Stimulated activated CD8-positive, alpha-beta memory T cell treated with anti-CD3 and anti-CD28 coated beads, Interleukin-15, amount 100 ng/mL, for 1 hour (primary cell): Measurements from ENCODE around the gene IQGAP1.

Experiments used
- DNase-seq: peaks from one replicate; pipeline ENCODE4 v3.0.0-alpha.2; 2020; ENCODE audit warnings: low read depth

Gene IQGAP1

DNA sequence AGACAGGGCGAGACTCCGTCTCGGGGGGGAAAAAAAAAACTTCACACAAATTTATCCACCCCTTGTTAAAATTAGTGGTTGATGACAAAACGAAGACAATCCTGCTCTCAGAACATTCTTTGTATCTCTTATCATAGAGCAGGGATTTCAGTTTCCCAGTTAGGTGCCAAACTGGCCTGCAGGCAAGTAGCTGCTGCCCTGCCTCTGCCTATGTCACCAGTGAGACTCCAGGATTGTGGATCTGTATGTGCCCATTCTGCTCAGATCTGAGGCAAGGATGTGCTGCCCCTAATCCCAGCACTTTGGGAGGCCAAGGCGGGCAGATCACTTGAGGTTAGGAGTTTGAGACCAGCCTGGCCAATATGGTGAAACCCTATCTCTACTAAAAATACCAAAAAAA is 54.4 kb downstream of the IQGAP1 start:
- no peak for DNase-seq

DNA sequence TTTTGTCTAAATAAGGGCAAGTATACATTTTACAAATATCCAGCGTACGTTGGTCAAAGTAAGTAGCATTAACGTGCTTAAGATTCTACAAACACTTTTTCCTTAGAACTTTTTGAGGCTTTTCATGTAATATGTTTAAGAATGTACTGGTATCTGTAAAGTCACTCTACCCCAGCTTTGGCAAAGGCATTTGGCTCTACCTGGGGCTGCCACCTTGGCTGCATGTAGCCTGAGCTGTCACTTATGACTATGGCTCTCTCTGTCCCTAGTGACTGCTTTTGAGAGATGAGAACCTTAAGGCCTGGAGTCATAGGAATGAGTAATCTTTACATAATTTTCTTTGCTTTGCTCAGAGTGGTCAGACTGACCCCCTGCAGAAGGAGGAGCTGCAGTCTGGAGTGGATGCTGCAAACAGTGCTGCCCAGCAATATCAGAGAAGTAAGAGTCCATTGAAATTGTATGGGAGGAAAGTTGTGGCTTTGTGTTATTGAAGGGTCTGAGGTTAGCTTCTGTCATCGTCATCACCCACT is 61.2 kb downstream of the IQGAP1 start:
- no peak for DNase-seq

DNA sequence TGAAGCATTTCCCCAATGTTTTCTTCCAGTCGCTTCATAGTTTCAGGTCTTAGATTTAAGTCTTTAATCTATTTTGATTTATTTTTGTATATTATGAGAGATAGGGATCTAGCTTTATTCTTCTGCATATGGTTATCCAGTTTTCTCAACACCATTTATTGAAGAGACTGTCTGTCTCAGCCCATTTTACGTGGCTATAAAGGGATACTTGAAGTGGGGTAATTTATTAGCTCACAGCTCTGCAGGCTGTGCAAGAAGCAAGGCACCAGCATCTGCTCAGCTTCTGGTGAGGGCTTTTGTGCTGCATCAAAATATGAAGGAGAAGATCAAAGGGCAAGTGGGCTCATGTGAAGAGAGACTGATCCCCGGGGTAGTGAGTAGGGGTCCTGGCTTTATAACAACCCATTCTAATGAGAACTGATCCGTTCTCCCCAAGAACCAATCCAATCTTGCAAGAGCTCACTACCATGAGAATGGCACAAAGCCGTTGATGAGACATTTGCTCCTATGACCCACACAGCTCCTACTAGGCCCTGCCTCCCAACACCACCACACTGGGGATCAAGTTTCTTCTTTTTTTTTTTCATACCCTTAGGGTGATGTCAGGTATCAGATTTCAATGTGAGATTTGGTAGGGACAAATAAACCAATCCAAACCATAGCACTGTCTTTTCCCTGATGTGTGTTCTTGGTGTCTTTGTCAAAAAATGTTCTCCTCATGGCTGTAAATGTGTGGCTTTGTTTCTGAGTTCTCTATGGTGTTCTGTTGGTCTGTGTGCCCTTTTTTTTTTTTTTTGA is 63.2 kb downstream of the IQGAP1 start:
- DNase-seq, result no peak

DNA sequence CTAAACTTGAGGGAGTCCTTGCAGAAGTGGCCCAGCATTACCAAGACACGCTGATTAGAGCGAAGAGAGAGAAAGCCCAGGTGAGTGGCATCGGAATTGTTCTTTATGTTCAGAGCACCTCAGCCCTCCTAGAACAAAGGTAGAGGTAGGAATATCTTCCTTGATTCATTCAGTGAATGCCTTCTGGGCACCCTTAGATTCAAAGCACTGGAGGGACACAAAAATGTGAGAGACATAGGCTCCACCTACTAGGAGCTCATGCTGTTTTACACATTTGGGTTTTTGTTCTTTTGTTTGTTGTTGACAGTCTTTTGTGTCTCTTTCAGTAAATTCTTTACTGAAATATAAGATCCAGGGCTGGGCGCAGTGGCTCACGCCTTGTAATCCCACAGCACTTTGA is 68.2 kb downstream of the IQGAP1 start:
- DNase-seq, result no peak

DNA sequence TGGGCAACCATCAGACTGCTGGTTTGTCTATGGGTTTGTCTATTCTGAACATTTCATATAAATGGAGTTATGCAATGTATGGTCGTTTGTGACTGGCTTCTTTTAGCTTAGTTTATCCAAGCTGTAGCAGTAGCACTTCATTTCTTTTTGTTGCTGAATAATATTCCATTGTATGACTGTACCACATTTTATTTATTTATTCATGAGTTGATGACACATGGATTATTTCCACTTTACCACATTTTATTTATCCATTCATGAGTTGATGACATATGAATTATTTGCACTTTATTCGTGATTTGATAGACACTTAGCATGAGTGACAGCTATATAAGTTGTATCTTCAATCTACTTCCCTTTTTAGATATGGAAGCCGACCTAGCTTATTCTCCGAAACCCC is 70.0 kb downstream of the IQGAP1 start:
- DNase-seq, result no peak

DNA sequence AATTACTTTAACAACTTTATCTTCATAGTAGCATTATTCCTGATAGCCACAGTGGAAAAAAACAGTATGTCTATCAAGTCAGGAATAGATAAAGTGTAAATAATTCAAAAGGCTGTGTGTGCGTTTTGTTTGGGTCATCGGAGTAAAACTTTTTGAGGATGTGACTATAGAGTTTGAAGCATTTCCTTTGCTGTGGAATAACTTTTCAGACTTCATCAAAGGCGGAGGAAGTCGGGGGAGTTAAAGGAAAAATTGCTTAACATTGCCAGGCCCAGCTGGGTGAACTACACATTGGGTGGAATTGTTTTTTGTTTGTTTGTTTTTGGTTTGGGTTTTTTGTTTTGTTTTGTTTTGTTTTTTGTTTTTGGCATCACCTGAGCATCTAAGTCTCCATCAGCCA is 71.3 kb downstream of the IQGAP1 start:
- DNase-seq, result no peak

DNA sequence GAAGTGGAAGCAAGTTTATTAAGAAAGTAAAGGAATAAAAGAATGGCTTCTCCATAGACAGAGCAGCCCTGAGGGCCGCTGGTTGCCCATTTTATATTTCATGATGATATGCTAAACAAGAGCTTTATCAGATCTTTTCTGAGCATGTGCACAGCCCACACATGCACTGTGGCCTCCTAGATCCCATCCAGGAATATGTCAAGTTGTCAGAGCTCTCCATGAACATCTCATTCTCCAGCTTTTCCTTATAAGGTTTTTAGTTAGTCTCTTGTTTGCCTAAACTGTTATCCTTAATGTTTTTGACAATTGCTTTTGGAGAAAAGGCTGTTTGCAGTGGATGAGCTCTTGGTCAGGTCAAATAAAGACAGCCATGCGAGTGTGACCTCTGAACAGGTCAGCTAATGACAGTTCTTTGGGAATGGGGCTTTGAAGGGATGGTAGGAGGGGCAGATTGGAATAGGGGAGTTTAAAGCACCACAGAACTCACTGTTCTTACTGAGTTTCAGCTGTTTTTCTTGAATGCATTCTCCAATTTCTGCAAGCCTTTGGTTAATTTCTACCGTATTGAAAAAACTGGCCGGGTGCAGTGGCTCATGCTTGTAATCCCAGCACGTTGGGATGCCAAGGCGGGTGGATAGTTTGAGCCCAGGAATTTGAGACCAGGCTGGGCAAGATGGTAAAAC is 72.2 kb downstream of the IQGAP1 start:
- no peak for DNase-seq

DNA sequence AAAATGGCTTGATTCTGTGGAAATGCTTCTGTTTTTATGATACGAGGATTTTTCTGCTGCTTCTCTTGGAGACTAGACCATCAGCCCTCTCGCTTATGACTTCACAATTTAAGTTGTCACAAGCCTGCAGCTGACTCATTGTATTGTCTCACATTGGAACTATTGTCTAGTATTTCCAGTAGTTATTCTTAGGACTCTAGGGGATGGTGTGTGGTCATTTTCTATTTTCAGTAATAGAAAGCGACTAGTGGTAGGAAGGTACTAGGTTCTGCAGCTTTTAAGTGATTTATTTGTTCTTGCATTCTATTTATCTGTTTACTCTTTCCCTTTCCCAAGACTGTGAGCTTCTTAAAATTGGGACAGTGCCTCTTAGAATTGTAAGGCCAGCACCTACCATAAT is 75.3 kb downstream of the IQGAP1 start:
- no peak for DNase-seq

DNA sequence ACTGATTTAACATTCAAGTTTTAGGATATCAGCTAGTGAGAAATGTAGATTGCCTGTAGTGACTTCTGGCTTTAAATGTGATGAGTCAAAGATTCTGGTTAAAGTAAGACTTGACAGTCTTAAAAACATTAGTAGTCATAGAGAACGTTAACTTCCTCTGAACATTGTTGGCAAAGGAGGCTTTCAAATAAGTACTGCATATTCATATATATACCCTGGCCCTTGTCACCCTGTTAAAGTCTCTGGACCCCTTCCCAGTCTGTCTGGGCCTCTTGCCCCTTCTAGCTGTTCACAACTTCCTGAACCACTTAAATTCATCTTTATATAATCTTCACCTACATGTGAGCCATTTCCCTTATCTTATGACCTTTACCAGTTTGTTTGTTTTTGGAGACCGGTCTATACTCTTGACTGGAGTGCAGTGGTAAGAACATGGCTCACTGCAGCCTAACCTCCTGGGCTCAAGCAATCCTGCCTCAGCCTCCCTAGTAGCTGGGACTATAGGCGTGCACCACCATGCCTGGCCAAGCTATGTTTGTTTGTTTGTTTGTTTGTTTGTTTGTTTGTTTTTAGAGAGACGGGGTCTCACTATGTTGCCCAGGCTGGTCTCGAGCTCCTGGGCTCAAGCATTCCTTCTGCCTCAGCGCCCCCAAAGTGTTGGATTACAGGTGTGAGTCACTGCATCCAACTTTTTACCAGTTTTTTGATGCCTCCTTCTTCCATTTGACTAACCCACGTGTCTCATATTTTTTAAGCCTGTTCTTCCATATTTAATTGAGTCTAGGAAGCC is 77.3 kb downstream of the IQGAP1 start:
- no peak for DNase-seq

DNA sequence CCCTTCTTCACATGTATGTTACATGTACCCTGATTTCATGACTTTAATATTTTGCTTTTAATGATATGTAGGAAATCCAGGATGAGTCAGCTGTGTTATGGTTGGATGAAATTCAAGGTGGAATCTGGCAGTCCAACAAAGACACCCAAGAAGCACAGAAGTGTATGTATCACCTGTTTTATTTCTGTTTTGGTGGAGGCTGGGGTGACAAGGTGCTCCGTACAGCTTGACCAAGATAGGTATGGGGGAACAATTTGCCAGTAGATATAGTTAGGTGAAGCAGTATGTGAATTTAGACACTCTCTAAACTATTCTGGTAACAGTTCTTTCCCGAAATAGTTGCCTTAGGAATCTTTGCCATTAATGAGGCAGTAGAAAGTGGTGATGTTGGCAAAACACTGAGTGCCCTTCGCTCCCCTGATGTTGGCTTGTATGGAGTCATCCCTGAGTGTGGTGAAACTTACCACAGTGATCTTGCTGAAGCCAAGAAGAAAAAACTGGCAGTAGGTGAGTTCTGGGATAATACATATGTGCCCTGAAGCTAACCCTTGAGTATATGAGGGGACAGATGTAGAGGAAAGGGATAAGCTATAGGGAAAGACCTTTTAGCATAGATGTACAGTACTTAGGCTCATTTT is 78.0 kb downstream of the IQGAP1 start:
- DNase-seq, result no peak

DNA sequence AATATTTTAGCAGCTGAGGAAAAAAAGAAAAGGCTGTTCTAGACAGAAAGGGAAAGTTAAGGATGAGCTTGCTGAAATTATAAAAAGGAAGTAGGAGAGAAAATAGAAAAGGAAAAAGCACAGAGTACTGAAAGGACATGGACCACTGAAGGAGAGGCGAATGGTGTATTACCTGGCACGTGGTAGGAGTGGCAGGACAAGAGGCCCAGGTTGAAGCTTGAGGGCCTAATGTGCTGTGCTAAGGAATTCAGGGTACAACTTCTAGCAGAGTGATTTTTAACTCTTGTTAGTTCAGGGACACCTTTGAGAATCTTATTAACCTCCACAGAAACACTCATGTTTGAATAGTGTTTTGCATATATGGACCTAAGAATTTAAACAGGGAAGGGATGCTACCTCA is 81.7 kb downstream of the IQGAP1 start:
- no peak for DNase-seq

DNA sequence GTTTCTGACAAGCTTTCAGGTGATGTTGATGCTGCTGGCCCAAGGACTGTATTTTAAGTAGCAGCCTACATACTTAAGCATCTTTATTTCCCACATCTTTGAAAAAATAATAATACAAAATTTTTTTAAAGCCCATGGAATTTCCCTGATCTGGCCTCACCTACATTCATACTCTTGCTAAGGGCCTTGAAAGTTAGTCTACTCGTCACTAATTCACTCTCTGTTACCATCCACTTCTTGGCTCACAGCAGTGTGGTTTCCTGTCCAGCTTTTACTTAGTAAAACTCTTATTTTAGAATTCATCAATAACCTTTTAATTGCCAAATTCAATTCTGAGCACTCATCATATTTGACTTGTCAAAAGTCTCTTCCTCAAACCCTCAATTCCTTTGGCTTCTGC is 82.4 kb downstream of the IQGAP1 start:
- DNase-seq, result no peak

DNA sequence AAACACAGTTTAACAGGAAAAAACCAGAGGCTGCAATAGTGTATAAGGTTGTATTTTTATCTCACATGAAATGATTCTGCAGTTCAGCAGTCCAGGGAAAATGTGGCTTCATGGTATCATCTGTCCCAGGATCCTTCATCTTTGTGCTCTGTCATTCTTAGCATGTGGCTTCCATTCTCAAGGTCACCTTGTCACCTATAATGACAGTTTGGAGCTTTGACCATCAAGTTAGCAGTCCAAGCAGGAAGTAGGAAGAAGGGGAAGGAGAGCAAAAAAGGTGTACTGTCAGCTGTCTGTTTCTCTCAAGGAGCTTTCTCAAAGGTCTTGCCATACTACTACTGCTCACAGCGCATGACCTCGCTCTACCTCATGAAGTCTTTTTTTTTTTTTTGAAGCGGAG is 83.1 kb downstream of the IQGAP1 start:
- DNase-seq, result no peak

DNA sequence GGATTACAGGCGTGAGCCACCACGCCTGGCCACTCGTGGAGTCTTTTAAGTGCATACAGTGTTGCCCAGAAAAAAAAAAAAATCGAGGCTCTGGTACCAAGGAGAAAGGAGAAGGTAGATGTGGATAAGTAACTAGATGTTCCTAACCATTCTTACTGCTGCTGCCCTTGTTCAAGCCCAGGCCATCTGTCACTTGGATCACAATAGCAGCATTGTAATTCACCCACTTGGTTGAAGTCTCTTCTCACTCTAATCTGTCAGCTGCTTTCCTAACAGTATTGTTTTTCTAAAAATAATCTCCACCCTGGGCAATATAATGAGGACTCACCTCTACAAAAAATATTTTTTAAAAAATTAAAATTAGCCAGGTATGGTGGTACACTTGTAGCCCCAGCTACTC is 83.7 kb downstream of the IQGAP1 start:
- DNase-seq, result no peak

DNA sequence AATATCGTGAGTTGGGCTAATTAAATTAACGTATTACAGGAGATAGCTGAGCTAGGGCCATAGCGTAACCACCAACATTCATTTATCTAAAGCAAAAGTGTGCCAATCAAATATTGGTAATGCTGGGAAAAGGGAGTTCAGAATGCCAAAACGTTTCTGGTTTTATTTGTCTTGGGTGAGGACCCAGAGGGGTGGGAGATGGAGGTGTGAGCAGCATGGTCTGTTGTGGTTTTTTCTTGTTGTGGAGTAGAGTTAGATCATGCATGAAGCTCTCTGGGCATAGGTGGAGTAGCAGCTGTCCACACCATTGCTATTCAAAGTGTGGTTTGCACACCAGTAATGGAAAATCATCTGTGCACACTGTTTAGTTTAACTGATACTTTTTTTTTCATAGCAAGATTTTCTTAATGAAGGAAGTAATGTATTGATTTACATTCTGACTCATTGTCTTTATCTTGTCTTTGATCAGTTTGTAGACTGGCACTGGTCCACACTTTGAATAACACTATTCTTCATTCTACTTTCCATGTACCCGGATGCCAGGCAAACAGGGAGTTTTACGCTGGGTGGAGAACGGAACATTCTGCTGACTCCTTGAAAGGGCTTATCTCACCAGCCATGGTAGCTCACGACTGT is 90.9 kb downstream of the IQGAP1 start:
- DNase-seq, result no peak

DNA sequence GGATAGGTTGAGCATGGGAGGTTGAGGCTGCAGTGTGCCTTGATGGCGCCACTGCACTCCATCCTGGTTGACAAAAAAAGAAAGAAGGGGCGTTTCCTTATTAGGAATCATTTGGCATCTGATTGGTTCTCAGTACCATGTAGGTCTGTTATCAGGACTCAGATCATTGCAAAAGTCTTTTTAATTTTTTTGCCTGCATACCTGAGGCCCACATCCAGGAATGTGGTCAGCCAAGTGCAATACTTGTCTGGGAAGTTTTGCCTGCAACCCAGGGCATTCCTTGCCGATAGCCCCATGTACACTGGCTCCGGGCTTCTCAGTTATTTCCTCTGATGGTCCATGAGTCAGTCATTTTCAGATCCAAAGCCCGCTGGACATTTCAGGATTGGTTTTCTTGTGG is 91.6 kb downstream of the IQGAP1 start:
- no peak for DNase-seq

DNA sequence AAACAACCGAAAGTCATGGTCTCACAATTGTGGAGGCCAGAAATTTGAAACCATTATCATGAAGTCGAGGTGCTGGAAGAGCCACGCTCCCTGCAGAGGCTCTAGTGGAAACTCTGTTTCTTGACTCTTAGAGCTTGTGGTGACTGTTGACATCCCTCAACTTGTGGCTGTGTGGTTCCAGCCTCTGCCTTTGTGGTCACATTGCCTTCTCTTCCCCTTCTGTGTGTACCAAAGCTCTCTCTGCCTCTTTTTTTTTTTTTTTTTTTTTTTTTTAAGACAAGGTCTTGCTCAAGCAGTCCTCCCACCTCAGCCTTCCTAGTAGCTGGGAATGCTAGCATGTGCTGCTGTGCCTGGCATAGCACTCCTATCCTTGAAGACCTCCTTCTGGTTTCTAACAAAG is 93.0 kb downstream of the IQGAP1 start:
- no peak for DNase-seq

DNA sequence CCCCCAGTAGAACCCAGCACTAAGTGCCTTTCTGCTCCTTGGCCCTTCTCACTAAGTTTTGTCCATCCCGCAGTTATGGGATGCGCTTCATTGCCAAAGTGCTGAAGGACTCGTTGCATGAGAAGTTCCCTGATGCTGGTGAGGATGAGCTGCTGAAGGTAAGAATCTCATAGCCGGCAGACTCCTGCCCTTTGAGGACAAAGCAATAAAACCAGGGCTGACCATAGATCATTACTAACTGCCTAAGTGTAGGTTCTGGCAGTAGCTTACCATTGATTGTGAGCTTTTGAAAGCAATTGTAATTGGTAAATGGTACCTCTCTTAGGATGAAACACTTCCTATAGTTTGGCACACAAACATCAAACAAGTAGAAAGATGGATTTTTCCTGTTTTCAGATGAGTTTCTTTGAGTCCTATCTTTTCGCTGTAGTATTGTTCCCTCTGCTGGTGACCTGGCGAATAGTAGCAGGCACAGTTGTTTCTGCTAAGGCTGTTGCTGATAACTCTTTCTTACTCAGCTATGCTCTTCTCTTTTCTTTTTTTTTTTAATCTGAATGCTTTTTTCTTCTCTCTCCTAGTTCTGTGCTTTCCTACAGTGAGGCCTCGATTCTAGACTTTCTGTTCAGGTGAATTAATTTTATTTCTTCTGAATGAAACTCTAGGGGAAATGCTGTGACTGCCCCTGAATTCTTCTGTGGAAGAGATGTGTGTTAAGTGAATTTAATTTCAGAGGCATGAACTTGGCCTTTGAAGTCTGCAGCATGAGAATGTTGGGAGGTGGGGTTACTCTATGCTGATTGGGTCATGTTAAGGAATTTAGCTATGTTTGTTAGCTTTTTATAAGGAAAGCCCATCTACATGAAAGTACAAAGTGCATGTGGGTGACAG is 94.3 kb downstream of the IQGAP1 start:
- DNase-seq, result no peak

DNA sequence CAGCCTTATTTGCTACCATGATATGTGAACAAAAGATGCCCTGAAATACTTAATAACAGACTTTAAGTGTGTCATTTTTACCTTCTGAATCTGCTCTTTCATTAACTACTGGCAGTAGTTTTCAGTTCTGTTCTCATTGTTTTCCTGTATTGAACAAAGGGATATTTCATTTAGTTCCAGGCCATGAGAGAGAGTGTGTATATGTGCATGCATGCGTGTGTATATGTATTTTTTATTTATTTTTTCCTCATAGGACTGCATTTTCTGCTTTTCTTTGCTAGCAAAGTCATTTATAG is 94.9 kb downstream of the IQGAP1 start:
- DNase-seq, result no peak

DNA sequence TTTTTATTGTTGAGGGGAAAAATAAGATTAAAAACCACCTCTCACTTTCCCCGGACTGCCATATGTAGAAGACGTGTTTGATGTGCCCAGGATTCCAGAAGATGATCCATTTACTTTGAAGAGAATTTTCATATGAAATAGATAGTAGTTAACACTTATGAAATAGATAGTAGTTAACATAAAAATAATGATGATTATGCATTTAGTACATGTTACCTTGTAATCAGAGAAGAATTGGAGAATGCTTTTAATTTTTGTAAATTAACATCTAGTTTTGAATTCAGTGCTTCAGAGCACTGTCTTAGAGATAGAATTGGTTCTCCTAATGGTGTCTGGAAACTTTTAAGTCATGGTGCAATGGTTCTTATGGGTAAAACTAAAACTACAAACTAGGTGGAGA is 95.6 kb downstream of the IQGAP1 start:
- DNase-seq, result no peak

DNA sequence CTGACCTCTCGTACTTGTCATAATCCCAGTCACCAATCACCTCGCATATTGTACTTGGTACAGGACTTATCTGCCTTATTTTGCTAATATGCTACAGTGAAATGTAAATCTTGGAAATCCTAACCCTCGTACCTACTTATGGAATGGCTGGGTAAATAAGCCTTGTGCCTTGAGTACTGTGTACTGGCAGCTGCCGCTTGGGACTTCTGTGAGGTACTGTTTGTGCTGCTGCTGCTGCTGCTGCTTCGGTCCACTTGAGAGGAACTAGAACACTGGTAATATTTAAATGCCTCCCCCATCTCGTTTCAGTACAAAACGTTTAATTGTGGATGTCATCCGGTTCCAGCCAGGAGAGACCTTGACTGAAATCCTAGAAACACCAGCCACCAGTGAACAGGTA is 99.1 kb downstream of the IQGAP1 start:
- DNase-seq, result no peak
